Ishikawa (cell line): ENCODE measurements around the gene RAPGEF2.
A peak's percentile ranks its signal among the peaks of the same experiment; 100 is the strongest.

ENCODE experiments used
- CEBPB ChIP-seq: IDR thresholded peaks from 2 replicates; pipeline ENCODE4 v1.6.1; 2012
- CREB1 ChIP-seq: IDR thresholded peaks from 2 replicates; pipeline ENCODE4 v1.6.1; 2012; ENCODE audit warnings: low read depth
- EGR1 ChIP-seq: IDR thresholded peaks from 2 replicates; pipeline ENCODE4 v1.6.1; 2012
- EP300 ChIP-seq: IDR thresholded peaks from 2 replicates; pipeline ENCODE4 v1.6.1; 2012; ENCODE audit warnings: borderline replicate concordance
- FOXM1 ChIP-seq: IDR thresholded peaks from 2 replicates; pipeline ENCODE4 v1.6.1; 2012; ENCODE audit warnings: low read depth, borderline replicate concordance
- MAX ChIP-seq: IDR thresholded peaks from 2 replicates; pipeline ENCODE4 v1.6.1; 2012
- NFIC ChIP-seq: IDR thresholded peaks from 2 replicates; pipeline ENCODE4 v1.6.1; 2012
- RAD21 ChIP-seq: IDR thresholded peaks from 2 replicates; pipeline ENCODE4 v1.6.1; 2012; ENCODE audit warnings: low read depth
- TAF1 ChIP-seq: IDR thresholded peaks from 2 replicates; pipeline ENCODE4 v1.6.1; 2012; ENCODE audit warnings: low read depth, mild to moderate bottlenecking
- TCF12 ChIP-seq: IDR thresholded peaks from 2 replicates; pipeline ENCODE4 v1.6.1; 2012; ENCODE audit warnings: low read depth
- TEAD4 ChIP-seq: IDR thresholded peaks from 2 replicates; pipeline ENCODE4 v1.6.1; 2012
- USF1 ChIP-seq: IDR thresholded peaks from 2 replicates; pipeline ENCODE4 v1.6.1; 2012
- YY1 ChIP-seq: IDR thresholded peaks from 2 replicates; pipeline ENCODE4 v1.6.1; 2012; ENCODE audit warnings: low read depth
- ZBTB7A ChIP-seq: IDR thresholded peaks from 2 replicates; pipeline ENCODE4 v1.6.1; 2012; ENCODE audit warnings: low read depth
- TF ChIP-seq, protein P1 (sequence below): IDR thresholded peaks from 2 replicates; pipeline ENCODE4 v1.6.1; 2012; ENCODE audit warnings: low read depth, mild to moderate bottlenecking

Gene RAPGEF2

GRCh38 chr4:159222043-159222552 is 119.2 kb downstream of the RAPGEF2 start:
- TF ChIP-seq NFIC (no peak), MAX (no peak), CEBPB (no peak), USF1 (no peak), TAF1 (no peak), EGR1 (no peak), ZBTB7A (no peak)
- TF ChIP-seq, protein P1, sequence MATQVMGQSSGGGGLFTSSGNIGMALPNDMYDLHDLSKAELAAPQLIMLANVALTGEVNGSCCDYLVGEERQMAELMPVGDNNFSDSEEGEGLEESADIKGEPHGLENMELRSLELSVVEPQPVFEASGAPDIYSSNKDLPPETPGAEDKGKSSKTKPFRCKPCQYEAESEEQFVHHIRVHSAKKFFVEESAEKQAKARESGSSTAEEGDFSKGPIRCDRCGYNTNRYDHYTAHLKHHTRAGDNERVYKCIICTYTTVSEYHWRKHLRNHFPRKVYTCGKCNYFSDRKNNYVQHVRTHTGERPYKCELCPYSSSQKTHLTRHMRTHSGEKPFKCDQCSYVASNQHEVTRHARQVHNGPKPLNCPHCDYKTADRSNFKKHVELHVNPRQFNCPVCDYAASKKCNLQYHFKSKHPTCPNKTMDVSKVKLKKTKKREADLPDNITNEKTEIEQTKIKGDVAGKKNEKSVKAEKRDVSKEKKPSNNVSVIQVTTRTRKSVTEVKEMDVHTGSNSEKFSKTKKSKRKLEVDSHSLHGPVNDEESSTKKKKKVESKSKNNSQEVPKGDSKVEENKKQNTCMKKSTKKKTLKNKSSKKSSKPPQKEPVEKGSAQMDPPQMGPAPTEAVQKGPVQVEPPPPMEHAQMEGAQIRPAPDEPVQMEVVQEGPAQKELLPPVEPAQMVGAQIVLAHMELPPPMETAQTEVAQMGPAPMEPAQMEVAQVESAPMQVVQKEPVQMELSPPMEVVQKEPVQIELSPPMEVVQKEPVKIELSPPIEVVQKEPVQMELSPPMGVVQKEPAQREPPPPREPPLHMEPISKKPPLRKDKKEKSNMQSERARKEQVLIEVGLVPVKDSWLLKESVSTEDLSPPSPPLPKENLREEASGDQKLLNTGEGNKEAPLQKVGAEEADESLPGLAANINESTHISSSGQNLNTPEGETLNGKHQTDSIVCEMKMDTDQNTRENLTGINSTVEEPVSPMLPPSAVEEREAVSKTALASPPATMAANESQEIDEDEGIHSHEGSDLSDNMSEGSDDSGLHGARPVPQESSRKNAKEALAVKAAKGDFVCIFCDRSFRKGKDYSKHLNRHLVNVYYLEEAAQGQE, result no peak

- TF ChIP-seq CREB1 (no peak), MAX (no peak), TCF12 (no peak), FOXM1 (no peak), EP300 (no peak), RAD21 (no peak), TAF1 (no peak)
Measured at GRCh38 chr4:159224408-159224807, 121.5 kb downstream of the RAPGEF2 start.

GRCh38 chr4:159227378-159227777 is 124.5 kb downstream of the RAPGEF2 start:
- TF ChIP-seq USF1 (no peak), TEAD4 (no peak), YY1 (no peak), RAD21 (no peak)
- TF ChIP-seq, protein P1, result no peak

DNA sequence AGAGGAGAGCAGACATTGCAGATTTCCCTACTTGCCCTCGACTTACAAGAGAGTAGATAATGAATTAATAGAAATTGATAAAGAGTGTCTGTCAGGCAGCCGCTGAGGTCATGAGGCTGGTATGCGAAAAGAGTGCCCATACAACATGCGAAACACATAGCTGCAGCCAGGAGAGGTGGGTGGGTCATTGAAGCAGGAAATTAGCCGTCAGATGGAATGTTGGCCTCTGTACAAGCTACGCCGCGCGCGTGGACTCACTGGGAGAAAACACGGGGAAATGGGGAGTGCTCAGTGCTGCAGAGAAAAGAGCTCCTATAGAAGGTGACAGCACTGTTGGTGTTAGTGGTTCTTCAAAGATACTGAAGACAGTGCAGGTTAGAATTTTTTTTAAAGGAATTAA is 125.1 kb downstream of the RAPGEF2 start:
- TF ChIP-seq TAF1, result no peak; the same call in 1 of the 2 replicates
- peak; percentile 63; the same call in 1 of the 2 replicates for TF ChIP-seq EP300
- no peak for TF ChIP-seq CREB1
- peak; percentile 71 for TF ChIP-seq MAX
- TF ChIP-seq YY1, result no peak
- TF ChIP-seq NFIC, result peak; percentile 85
- TF ChIP-seq, protein P1, result no peak
- peak; percentile 97 for TF ChIP-seq TEAD4
- peak; percentile 20; the same call in 1 of the 2 replicates for TF ChIP-seq RAD21
- no peak for TF ChIP-seq CEBPB
- TF ChIP-seq TCF12, result peak; percentile 66
- TF ChIP-seq USF1, result 0 out of 2 replicates have a peak, but pooled peaks have one; percentile 13
- TF ChIP-seq ZBTB7A, result no peak
- no peak for TF ChIP-seq EGR1
- TF ChIP-seq FOXM1, result no peak; the same call in 1 of the 2 replicates
